Activated gamma-delta T cell treated with Interleukin-2 at 50 U/mL for 16 hours (primary cell): ENCODE data around the gene MEX3D.
"Not testable (repeated sequence)": the region's sequence is repeated elsewhere in the genome, so short reads cannot be mapped to it uniquely, and the experiment has no call there.

Experiments
- DNase-seq: peaks from one replicate; pipeline ENCODE4 v3.0.0-alpha.2; 2020

The MEX3D gene

DNA sequence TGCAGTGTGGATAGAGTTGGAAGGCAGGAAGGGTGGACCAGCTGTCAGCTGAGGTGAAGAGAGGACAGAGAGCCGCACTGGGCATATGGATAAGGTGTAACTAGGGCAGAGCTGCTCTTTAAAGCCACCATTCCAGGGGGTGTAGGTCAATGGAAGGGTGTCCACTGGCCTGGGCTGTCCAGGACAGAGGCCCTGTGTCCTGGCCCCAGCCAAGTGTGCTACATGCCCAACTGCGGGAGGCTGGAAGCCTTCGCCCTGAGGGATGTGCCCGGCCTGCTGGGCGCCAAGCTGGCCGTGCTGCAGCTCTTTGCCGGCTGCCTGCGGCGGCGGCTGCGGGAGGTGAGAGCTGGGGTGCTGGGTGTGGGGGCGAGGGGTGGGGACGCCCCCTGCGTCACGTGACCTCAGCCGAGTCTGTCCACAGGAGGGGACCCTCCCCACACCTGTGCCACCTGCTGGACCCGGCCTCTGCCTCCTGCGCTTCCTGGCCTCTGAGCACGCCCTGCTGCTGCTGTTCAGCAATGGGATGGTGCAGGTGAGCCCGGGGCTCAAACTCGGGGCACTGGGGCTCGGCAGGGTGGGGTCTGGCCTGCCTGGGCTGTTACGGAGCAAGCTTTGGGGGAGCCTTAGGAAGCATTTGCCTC is 34.5 kb downstream of the MEX3D start:
- no peak for DNase-seq

DNA sequence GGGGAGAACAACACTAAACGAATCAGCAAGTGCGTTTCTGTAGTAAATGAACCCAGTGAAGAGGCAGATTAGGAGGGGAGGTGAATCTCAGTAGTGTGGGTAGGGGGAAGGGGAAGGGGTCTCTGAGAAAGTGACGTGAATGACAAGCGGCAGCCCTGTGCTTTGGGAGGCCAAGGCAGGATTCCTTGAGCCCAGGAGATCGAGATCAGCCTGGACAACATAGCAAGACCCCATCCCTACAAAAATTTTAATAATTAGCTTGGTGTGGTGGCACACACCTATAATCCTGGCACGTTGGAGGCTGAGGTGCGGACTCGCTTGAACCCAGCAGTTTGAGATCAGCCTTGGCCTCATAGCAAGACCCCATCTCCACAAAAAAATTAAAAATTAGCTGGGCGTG is 36.1 kb downstream of the MEX3D start:
- no peak for DNase-seq

DNA sequence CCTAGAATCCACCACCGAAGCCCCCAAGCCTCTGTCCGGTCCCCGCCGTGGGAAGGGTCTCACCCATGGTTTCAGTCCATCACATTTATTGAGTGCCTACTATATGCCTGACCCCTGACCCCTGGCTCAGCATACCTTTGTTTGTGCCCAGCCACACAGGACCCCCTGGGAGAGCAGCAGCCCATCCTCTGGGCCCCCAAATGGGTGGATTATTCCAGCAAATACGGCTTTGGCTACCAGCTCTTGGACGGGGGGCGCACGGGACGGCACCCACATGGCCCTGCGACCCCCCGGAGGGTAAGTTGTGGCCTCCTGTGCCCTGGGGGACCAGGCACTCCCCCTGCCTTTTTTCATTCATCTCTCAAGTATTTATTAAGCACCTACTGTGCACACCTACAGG is 36.5 kb downstream of the MEX3D start:
- DNase-seq: no peak

DNA sequence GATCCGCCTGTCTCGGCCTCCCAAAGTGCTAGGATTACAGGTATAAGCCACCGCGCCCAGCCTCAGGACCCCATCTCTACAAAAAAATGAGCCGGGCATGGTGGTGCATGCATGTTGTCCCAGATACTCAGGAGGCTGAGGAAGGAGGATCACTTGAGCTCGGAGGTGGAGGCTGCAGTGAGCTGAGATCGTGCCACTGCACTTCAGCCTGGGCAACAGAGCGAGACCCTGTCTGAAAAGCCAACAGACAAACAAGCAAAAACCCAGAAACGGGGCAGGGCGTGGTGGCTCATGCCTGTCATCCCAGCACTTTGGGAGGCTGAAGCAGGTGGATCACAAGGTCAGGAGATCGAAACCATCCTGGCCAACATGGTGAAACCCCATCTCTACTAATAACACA is 37.3 kb downstream of the MEX3D start:
- not testable (repeated sequence) for DNase-seq

DNA sequence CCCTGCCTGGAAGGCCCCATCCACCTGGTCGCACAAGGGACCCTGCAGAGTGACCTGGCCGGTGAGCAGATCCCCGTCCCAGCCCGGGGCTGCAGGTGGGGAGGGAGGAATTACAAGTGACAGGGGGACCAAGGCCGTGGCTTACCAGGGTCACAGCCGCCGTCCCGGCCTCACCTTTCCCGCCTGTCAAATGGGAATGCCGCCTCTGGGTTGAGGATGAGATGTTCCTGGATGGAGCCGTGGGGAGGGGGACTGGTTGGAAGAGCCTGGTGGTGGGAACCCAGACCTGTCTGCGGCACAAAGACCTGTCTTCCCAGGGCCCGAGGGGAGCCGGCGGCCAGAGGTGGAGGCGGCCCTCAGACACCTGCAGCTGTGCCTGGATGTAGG is 38.7 kb downstream of the MEX3D start:
- no peak for DNase-seq

DNA sequence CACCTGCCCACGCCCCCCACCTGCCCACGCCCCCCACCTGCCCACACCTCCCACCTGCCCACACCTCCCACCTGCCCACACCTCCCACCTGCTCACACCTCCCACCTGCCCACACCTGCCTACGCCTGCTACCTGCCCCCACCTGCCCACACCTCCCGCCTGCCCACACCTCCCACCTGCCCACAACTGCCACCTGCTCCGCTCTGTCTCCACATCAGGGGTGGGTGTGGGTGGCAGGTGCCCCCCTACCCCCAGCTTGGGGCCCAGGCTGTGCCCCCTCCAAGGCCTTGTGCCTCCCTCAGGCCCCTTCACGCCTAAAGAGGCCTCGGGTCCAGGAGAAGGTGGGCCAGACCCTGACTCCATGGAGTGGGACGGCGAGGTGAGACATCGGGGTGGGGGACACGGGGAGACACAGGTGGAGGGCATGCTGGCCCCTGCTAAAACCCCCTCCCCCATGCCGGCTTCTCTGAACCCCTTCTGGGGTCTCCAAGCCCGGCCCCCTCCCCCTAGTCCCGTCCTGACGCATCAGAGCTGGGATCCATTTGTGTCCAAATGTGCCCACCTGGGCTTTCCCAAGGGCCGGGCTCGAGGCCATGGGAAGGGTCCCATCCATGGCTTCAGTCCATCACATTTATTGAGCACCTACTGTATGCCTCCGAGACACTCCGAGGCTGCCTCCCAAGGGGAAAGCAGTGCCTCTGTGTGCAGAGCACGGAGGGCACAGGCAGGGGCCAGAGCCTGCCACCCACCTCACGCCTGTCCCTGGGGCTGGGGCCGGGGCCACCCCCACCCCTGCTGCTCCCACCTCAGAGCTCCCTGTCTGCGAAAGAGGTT is 39.3 kb downstream of the MEX3D start:
- DNase-seq: no peak

DNA sequence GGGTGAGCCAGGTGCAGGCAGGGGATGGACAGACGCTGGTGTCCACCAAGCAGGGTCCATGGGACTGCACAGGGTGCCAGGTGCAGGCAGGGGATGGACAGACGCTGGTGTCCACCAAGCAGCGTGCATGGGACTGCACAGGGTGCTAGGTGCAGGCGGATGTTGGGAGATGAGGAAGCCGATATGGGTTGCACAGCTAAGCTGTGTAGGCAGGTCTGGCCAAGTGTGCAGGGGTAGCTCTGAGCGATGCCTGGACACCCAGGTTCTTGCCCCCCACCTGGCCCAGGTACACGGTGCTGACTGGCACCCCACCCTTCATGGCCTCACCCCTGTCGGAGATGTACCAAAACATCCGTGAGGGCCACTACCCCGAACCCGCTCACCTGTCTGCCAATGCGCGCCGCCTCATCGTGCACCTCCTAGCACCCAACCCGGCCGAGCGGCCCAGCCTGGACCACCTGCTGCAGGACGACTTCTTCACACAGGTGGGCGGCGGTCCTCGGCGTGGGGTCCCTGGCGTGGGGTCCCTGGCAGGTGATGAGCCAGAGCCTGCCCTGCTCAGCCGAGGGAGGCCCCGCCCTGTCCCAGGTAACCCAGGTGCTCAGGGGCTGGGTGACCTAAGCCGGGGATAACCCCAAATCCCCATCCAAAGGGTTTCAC is 40.3 kb downstream of the MEX3D start:
- no peak for DNase-seq

DNA sequence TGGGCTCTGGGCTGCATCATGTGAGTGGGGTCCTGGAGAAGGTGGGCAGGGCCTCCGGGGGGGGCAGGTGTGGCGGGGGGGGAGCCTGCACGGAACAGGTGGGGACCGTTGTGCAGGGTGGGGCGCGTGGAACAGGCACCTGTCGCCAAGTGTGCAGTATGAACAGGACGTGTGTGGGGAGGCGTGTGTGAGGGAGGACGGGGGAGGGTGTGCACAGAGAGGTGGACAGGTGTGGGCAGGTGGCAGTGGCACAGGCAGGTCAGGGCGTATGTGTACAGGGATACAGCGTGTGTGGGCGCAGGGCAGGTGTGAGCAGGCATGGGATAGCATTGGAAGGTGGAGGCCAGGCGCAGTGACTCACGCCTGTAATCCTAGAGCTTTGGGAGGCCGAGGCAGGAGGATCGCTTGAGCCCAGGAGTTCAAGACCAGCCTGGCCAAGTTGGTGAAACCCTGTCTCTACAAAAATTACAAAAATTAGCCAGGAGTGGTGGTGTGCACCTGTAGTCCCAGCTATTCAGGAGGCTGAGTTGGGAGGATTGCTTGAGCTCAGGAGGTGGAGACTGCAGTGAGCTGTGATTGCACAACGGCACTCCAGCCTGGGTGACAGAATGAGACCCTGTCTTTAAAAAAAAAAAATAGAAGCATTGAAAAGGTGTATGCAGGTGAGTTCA is 41.0 kb downstream of the MEX3D start:
- DNase-seq: no peak

DNA sequence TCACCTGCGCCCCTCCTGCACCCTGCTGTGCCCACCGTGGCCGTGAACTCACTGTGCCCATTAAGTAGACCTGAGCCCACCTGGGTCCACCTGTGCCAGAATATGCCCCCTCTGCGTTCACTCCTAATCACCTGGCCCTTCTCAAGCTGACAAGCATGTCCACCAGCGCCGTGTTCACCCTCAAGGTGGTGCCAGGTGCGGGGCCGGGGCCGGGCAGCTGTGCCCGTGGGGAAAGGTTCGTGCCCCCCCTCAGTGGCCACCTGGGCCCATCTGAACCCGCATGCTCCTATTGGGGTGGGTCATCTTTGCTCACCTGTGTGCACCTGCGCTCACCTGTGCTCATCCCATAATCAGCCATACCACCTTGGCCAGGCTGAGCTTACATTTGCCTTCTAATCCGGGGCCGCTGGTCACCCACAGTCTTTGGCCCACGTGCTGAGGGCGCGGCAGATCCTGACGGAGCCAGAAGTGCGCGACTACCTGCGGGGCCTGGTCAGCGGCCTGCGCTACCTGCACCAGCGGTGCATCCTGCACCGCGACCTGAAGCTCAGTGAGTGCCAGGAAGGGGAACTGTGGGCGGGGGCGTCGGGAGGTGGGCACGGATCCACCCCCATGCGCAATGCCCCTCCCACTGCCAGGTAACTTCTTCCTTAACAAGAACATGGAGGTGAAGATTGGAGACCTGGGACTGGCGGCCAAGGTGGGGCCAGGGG is 41.9 kb downstream of the MEX3D start:
- no peak for DNase-seq

DNA sequence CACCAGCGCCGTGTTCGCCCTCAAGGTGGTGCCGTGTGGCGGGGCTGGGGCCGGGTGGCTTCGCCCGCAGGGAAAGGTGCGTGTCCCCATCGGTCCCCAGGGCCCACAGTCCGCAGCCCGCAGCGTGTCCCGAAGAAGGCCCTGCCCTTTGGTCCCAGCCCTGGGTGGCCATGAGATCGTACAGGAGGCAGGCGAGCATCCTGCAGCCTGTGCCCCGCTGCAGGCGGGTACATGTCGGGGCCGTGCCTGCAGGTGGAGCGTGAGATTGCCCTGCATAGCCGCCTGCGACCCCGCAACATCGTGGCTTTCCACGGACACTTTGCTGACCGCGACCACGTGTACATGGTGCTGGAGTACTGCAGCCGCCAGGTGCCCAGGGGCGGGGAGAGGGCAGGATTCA is 42.8 kb downstream of the MEX3D start:
- no peak for DNase-seq

DNA sequence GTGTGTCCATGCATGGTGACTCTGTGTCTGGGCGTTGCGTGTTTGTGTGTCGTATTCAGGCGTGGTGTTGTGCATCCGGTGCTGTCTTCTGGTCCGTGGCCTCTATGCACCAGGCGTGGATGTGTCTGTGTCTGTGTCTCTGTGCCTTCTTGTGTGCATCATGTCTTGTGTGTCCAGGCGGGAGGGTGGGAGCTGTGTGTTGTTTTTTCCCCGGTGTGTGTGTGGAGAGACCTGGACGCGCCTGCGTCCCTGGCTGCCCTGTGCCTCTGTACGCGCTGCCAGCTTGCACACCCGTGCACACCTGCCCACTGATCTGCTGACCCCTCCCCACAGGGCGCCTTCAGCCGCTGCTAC is 43.2 kb downstream of the MEX3D start:
- DNase-seq: no peak

DNA sequence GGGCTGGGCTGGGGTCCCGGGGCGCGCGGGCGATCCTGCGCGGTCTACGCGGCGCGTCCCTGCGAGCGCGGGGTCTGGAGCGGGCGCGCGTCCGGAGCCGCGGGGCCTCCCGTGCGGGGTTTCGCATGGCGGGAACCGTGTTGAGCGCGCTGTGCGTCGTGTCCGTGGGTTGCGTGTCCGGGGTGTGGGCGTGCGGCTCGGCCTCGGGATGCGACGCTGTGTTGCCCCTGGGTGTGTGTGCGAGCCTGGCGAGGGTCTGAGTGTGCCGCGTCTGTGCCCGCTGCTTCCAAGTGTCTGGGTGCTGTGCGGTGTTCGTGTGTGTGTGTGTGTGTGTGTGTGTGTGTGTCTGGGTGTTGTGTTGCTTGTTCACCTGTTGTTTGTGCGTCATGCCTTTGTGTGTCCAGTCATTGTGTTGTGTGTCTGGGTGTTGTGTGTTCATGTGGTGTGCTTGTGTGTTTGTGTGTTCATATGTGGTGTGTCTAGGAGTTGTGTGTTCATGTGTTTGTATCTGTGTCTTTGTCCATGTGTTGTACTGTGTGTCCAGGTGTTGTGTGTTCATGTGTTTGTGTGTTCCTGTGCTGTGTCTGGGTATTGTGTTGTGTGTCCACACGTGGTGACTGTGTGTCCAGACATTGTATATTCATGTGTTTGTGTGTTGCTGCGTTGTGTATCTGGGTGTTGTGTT is 43.7 kb downstream of the MEX3D start:
- no peak for DNase-seq

DNA sequence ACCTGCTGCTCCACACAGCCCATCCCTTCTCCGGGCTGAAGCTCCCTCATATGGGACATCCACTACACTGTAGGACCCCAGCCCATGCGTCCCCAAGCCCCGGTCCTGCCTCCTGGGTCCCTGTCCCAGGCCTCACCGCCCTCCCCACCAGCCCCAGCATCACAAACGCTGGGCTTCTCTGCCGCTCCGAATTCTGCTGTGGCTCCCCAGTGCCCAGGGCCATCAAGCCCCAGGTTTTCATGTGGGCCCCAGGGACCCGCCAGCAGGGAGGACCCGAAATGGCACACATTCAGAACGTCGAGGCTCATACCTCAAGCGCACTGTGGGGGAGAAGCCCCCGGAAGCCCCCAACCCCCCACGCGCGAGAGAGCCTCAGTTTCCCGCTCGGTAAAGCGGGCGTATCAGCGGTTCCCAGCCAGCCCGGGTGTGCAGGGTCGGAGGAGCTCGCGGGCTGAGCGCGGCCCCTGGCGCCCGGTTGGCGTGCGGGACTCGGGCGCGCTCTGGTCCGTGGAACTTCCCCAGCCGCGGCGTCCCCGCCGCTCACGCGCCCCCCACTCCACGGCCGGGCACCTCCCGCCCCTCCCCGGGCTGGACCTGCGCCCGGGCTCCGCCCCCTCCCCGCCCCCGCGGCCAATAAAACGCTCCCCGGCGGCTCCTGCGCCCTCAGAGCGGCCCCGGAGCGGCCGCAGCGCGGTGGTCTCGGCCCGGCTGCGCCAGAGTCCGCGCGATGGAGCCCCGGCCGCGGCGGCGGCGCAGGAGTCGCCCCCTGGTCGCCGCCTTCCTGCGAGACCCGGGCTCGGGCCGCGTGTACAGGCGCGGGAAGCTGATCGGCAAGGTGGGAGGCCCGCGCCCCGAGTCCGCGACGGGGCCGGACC is 44.5 kb downstream of the MEX3D start, which contains the start of gene PLK5:
PLK5 (plus strand) TSS at position 666 of the 875 bp plus-strand sequence. CDS start 2,920 bp downstream, outside the sequence.
- no peak for DNase-seq

DNA sequence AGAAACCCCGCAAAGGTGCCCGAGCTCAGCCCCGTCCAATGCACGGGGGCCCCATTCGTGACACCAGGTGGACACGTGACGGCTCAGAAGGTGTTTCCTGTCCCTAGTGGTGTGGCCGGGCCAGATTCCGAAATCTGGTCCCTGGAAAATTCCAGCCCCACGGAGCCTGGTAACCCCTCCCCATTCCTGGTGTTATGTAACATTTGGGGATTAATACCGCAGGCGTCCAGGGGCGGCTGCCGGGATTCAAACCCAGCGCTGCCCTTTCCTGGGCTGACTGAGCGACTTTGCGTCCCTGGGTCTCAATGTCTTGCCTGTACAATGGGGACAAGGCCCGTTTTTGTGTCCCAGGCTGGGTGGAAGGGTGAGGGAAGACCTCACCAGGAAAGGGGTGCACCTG is 45.3 kb downstream of the MEX3D start:
- no peak for DNase-seq

DNA sequence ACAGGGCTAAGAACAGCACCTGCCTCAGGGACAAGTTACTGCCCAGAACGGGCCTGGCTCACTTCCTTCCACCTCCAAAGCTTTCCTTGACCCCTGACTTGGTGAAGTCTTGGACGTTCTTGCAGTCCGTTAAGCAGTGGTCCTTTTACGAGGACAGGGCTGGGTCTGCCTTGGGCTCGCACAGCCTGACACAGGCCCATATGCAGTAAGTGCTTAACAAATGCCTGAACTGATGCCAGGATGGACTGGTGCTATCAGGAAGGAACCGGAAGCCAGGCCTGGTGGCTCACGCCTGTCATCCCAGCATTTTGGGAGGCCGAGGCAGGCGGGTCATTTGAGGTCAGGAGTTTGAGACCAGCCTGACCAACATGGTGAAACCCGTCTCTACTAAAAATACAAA is 46.1 kb downstream of the MEX3D start:
- no peak for DNase-seq

DNA sequence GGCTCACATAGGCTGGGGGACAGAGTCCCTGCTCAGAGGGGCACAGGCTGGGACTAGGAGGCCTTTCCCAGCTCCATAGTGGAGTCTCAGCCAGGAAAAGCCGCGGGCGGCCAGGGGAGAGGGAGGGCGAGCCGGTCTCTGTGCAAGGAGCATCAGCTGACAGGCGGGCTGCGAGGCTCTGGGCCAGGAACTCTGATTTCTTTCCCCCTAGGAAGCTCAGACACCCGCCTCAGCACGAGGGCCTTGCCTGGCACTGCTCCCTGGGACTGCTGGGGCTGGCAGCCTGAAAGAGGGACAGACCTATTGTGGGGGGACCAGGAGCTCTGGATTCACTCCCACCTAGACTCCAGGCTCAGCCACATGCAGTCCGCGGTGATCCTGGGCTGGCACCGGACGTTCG is 46.5 kb downstream of the MEX3D start:
- no peak for DNase-seq

DNA sequence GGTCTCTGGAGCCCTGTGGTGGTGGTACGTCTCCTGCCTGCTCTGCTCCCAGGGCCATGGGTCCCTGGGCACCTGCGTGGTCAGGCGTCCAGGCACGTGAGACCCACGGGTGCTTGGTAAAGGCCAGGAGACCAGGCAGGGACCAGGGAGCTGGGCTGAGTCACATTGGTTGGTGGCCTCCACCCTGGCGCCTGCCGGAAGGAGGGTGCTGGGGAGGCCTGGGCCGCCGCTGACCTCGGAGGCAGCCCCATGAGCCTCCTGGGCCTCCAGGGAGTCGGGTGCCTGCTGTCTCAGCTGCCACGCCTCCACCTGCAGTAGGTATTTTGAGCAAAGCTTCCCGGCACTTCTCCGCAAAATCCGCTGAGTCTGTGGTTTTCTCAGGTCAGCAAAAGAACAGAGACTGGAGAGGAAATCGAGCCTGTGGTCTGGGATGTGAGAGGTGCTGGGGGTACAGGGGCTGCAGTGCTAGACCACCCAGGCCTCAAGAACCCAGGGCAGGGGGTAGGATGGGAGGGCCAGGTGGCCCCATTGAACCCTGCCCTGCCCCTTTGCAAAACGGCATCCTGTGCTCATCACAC is 47.8 kb downstream of the MEX3D start:
- no peak for DNase-seq

DNA sequence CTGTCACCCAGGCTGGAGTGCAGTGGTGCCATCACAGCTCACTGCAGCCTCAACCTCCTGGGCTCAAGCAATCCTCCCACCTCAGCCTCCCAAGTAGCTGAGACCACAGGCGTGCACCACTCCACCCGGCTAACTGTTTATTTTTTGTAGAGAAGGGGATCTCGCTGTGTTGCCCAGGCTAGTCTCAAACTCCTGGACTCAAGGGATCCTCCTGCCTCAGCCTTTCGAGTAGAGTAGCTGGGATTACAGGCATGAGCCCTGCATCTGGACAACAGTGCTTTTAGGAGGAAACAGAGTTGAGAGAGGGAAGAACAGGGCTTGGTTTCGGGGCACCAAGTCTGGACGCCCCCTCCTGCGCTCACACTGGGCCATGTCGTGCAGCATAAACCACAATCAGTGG is 48.3 kb downstream of the MEX3D start:
- DNase-seq: not testable (repeated sequence)

DNA sequence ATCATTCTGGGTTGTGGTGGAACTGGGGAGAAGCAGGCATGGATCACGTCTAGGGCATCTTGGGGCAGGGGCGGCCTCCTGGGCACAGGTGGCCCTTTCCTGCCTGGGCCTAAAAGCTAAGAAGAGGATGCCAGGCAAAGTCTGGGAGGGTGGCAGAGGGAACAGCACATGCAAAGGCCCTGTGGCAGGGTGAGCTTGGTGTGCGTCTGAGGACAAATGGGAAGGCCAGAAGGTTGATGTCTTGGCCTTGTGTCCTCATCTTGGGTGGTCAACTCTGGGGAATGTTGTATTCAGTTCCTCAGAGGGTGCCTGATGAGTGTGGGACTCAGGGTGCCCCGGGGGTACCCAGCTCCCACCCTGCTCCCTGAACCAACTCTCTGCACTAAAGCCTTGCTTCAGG is 49.7 kb downstream of the MEX3D start:
- no peak for DNase-seq

DNA sequence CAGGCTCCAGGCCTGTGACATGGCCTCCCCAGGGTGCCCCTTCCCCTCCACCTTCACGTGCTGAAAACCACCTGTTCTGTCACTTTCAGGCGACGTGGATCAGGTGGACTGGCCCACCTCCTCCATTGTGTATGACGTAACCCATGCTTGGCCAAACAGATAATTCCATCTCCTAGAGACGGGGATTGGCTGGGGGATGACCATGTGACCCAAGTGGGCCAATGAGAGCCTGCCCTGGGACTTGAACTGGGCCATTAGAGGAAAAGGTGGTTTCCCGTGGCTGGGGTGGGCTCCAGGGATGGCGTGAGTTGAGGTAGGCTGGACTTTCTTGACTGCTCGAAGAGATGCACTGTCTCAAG is 51.8 kb downstream of the MEX3D start:
- no peak for DNase-seq
